HEK293 (cell line): ENCODE results near the gene TMEM212.
"Not testable (repeated sequence)": the region's sequence is repeated elsewhere in the genome, so short reads cannot be mapped to it uniquely, and the experiment has no call there.

Experiments used
- CTCF ChIA-PET: fragments of 350-600 bp; formaldehyde crosslinking; extraction: SDS; loops from one replicate; lab custom pipeline; 2021; ENCODE audit warnings: antibody characterized with exemption; lab: Yijun Ruan, JAX
- POLR2A ChIA-PET: fragments of 300-600 bp; formaldehyde crosslinking; extraction: SDS; loops from one replicate; lab custom pipeline; 2020; ENCODE audit warnings: antibody characterized with exemption, inconsistent platforms; lab: Yijun Ruan, JAX
- H3K27ac ChIP-seq: fragments of 200-500 bp; sonication (Bioruptor generic); 2 replicates; pipeline ENCODE4 v1.5.1; 2014; ENCODE audit warnings: low read depth, low read length, control low read depth, inconsistent platforms; ENCODE audit errors: extremely low read depth
- H3K36me3 ChIP-seq, 2 experiments: fragments of 200-500 bp in 1 of 2; sonication (Bioruptor generic) in 1 of 2; 1 replicate in 1 of 2; 2 replicates in 1 of 2; pipeline ENCODE4 v1.5.1; 2014 to 2017; ENCODE audit warnings: inconsistent platforms in 2 of 2, low read length in 2 of 2; ENCODE audit not compliant: control insufficient read depth in 2 of 2, insufficient read depth in 1 of 2
- H3K4me1 ChIP-seq: fragments of 200-500 bp; sonication (Bioruptor generic); 2 replicates; pipeline ENCODE4 v1.5.1; 2014; ENCODE audit warnings: mild to moderate bottlenecking, low read length, inconsistent platforms; ENCODE audit not compliant: control insufficient read depth, insufficient read depth
- H3K4me3 ChIP-seq: 2 replicates; pipeline ENCODE4 v1.5.1; 2011; ENCODE audit warnings: low read depth, mild to moderate bottlenecking, control low read depth, low read length, moderate library complexity
- H3K9me3 ChIP-seq: fragments of 200-500 bp; sonication (Bioruptor generic); 2 replicates; pipeline ENCODE4 v1.5.1; 2014; ENCODE audit warnings: low read depth, low read length, inconsistent platforms; ENCODE audit not compliant: control insufficient read depth, insufficient read depth
- EGR2 ChIP-seq: fragments of 450-650 bp; formaldehyde crosslinking; IDR thresholded peaks from 2 replicates; pipeline ENCODE4 v1.5.1; 2016; ENCODE audit warnings: low read depth, missing biosample characterization, missing genetic modification characterization
- SP7 ChIP-seq: fragments of 450-650 bp; formaldehyde crosslinking; IDR thresholded peaks from 2 replicates; pipeline ENCODE4 v1.5.1; 2016; ENCODE audit warnings: missing biosample characterization, missing genetic modification characterization
- ZFHX2 ChIP-seq: fragments of 450-650 bp; formaldehyde crosslinking; conservative IDR thresholded peaks from 2 replicates; pipeline ENCODE4 v1.5.1; 2016; ENCODE audit warnings: missing biosample characterization, missing genetic modification characterization
- ZNF146 ChIP-seq: fragments of 450-650 bp; formaldehyde crosslinking; IDR thresholded peaks from 2 replicates; pipeline ENCODE4 v1.5.1; 2016; ENCODE audit warnings: missing biosample characterization, missing genetic modification characterization
- ZNF202 ChIP-seq: fragments of 450-650 bp; formaldehyde crosslinking; IDR thresholded peaks from 2 replicates; pipeline ENCODE4 v1.5.1; 2016; ENCODE audit warnings: missing biosample characterization, missing genetic modification characterization, borderline replicate concordance
- ZNF394 ChIP-seq: fragments of 450-650 bp; formaldehyde crosslinking; IDR thresholded peaks from 2 replicates; pipeline ENCODE4 v1.5.1; 2016; ENCODE audit warnings: missing biosample characterization, missing genetic modification characterization, mild to moderate bottlenecking, moderate library complexity, borderline replicate concordance
- TF ChIP-seq, protein P1 (sequence below): fragments of 450-650 bp; formaldehyde crosslinking; IDR thresholded peaks from 2 replicates; pipeline ENCODE4 v1.5.1; 2016; ENCODE audit warnings: missing biosample characterization, missing genetic modification characterization
- TF ChIP-seq, protein P2 (sequence below): IDR thresholded peaks from 2 replicates; pipeline ENCODE4 v1.6.1; 2011; ENCODE audit warnings: mild to moderate bottlenecking, low read depth, low read length, borderline replicate concordance
- TF ChIP-seq, protein P3 (sequence below): fragments of 450-650 bp; formaldehyde crosslinking; IDR thresholded peaks from 2 replicates; pipeline ENCODE4 v1.5.1; 2017; ENCODE audit warnings: missing biosample characterization, missing genetic modification characterization
- TF ChIP-seq, protein P4 (sequence below): fragments of 450-650 bp; formaldehyde crosslinking; IDR thresholded peaks from 2 replicates; pipeline ENCODE4 v1.5.1; 2016; ENCODE audit warnings: missing biosample characterization, missing genetic modification characterization

TMEM212 gene

DNA sequence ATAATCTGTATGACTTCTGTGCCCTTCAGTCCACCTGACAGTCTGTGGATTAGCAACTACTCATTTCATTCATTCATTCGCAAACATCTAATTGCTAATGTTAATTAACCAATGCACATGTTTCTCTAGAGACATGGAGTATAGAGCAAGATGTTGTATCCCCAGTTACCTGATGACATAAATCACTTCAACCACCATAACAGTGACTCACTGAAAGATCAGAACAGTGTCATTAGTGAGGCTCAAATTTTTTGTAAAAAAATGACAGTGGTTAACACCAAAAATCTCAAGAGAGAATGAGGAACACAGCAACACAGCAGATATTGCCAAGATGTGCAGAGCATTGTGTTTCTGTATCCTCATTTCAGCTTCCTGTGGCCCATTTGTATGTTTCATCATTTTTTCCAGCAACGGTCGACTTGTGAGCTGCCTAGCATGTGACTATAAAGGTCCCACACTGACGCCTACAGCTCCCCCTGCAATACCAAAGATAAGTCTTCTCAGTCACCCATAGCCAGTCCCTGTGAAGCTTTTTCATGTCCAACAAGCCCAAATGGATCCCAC lies 29.2 kb upstream of the TMEM212 start:
- TF ChIP-seq, protein P1, sequence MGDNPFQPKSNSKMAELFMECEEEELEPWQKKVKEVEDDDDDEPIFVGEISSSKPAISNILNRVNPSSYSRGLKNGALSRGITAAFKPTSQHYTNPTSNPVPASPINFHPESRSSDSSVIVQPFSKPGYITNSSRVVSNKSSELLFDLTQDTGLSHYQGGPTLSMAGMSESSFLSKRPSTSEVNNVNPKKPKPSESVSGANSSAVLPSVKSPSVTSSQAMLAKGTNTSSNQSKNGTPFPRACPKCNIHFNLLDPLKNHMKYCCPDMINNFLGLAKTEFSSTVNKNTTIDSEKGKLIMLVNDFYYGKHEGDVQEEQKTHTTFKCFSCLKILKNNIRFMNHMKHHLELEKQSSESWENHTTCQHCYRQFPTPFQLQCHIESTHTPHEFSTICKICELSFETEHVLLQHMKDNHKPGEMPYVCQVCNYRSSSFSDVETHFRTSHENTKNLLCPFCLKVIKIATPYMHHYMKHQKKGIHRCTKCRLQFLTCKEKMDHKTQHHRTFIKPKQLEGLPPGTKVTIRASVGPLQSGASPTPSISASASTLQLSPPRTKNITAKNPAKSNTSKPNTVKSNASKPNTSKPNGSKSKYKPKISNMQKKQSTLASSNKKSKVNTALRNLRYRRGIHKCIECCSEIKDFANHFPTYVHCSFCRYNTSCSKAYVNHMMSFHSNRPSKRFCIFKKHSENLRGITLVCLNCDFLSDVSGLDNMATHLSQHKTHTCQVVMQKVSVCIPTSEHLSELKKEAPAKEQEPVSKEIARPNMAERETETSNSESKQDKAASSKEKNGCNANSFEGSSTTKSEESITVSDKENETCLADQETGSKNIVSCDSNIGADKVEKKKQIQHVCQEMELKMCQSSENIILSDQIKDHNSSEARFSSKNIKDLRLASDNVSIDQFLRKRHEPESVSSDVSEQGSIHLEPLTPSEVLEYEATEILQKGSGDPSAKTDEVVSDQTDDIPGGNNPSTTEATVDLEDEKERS (tag by site-specific recombination), result no peak
- TF ChIP-seq EGR2 (tag by site-specific recombination) (peak; percentile 50; the same call in 1 of the 2 replicates), ZFHX2 (tag by site-specific recombination) (peak; percentile 61), ZNF394 (no peak), SP7 (peak; percentile 46; the same call in 1 of the 2 replicates), ZNF202 (no peak)
- TF ChIP-seq, protein P2, sequence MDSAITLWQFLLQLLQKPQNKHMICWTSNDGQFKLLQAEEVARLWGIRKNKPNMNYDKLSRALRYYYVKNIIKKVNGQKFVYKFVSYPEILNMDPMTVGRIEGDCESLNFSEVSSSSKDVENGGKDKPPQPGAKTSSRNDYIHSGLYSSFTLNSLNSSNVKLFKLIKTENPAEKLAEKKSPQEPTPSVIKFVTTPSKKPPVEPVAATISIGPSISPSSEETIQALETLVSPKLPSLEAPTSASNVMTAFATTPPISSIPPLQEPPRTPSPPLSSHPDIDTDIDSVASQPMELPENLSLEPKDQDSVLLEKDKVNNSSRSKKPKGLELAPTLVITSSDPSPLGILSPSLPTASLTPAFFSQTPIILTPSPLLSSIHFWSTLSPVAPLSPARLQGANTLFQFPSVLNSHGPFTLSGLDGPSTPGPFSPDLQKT, result no peak
- TF ChIP-seq, protein P3, sequence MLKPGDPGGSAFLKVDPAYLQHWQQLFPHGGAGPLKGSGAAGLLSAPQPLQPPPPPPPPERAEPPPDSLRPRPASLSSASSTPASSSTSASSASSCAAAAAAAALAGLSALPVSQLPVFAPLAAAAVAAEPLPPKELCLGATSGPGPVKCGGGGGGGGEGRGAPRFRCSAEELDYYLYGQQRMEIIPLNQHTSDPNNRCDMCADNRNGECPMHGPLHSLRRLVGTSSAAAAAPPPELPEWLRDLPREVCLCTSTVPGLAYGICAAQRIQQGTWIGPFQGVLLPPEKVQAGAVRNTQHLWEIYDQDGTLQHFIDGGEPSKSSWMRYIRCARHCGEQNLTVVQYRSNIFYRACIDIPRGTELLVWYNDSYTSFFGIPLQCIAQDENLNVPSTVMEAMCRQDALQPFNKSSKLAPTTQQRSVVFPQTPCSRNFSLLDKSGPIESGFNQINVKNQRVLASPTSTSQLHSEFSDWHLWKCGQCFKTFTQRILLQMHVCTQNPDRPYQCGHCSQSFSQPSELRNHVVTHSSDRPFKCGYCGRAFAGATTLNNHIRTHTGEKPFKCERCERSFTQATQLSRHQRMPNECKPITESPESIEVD, result peak; percentile 44; the same call in 1 of the 2 replicates
- ChIA-PET POLR2A (no interaction called here), CTCF (interaction anchor here (0.7 to 1.0 kb wide), 2 partner anchors 15 to 42 kb away, joined by 4 read pairs; no protein-coding TSS in a partner anchor)
- H3K9me3 ChIP-seq, result no peaks in the 10 kb centered on the region
- H3K27ac ChIP-seq, result no peak overlapping the region
- no peaks in the 10 kb centered on the region for H3K36me3 ChIP-seq
- H3K4me3 ChIP-seq, result no peak overlapping the region
- H3K4me1 ChIP-seq, result no peaks in the 10 kb centered on the region

DNA sequence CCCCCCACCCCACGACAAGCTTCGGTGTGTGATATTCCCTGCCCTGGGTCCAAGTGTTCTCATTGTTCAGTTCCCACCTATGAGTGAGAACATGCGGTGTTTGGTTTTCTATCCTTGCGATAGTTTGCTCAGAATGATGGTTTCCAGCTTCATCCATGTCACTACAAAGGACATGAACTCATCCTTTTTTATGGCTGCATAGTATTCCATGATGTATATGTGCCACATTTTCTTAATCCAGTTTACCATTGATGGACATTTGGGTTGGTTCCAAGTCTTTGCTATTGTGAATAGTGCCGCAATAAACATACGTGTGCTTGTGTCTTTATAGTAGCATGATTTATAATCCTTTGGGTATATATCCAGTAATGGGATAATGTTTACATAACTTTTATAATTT lies 28.5 kb upstream of the TMEM212 start:
- H3K27ac ChIP-seq, POLR2A ChIA-PET, H3K4me3 ChIP-seq, H3K36me3 ChIP-seq, H3K9me3 ChIP-seq: not testable (repeated sequence)
- CTCF ChIA-PET, result interaction anchor here (1.0 kb wide), 1 partner anchor 42 kb away, joined by 4 read pairs; no protein-coding TSS in a partner anchor
- TF ChIP-seq, protein P1 (tag by site-specific recombination), result peak; percentile 50; the same call in 1 of the 2 replicates
- peak; percentile 99 for TF ChIP-seq ZNF146
- TF ChIP-seq, protein P4, sequence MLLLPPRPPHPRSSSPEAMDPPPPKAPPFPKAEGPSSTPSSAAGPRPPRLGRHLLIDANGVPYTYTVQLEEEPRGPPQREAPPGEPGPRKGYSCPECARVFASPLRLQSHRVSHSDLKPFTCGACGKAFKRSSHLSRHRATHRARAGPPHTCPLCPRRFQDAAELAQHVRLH (tag by site-specific recombination), result peak; percentile 60; the same call in 1 of the 2 replicates
- TF ChIP-seq, all 188 proteins: peak for 3; not testable (repeated sequence) for 185
- H3K4me1 ChIP-seq, result not testable (repeated sequence)
